ENCODE data around the gene CCL19. TPM values are rescaled to one million over a fixed set of nuclear protein-coding genes. Genes with fewer than 3 reads are reported as not detected.

Gene CCL19
- polyA plus RNA-seq, 1 donor = not detected

Other genes starting within 250 kb of the CCL19 start
- 11.7 TPM for gene FAM219A, start 232.7 kb downstream of the CCL19 start, polyA plus RNA-seq (ENCODE audit: insufficient read length)
- gene DNAI1, start 232.5 kb downstream of the CCL19 start, polyA plus RNA-seq (ENCODE audit: insufficient read length) = 0.24 TPM
- 3.4 TPM for gene ENHO, start 168.3 kb downstream of the CCL19 start, polyA plus RNA-seq (ENCODE audit: insufficient read length)
- gene CNTFR, start 101.6 kb downstream of the CCL19 start, polyA plus RNA-seq (ENCODE audit: insufficient read length) = 44.9 TPM
- 20.3 TPM for gene RPP25L, start 79.2 kb downstream of the CCL19 start, polyA plus RNA-seq (ENCODE audit: insufficient read length)
- 62.5 TPM for gene DCTN3, start 70.8 kb downstream of the CCL19 start, polyA plus RNA-seq (ENCODE audit: insufficient read length)
- not detected for gene ARID3C, start 62.2 kb downstream of the CCL19 start, polyA plus RNA-seq (ENCODE audit: insufficient read length)
- gene SIGMAR1, start 53.5 kb downstream of the CCL19 start, polyA plus RNA-seq (ENCODE audit: insufficient read length) = 47.3 TPM
- gene GALT, start 44.6 kb downstream of the CCL19 start, polyA plus RNA-seq (ENCODE audit: insufficient read length) = 38.4 TPM
- gene IL11RA, start 39.1 kb downstream of the CCL19 start, polyA plus RNA-seq (ENCODE audit: insufficient read length) = 105 TPM
- 0.51 TPM for gene CCL27, start 28.6 kb downstream of the CCL19 start, polyA plus RNA-seq (ENCODE audit: insufficient read length)
- 9.2 TPM for gene CCL21, start 18.9 kb upstream of the CCL19 start, polyA plus RNA-seq (ENCODE audit: insufficient read length)

Data from forelimb muscle (tissue), 1 donor.